NCI-H446 treated with DMSO at 0.1 percent for 48 hours (cell line): ENCODE data around the gene ING5.
"Not testable (repeated sequence)": the region's sequence is repeated elsewhere in the genome, so short reads cannot be mapped to it uniquely, and the experiment has no call there.

Experiments used
- DNase-seq: peaks from one replicate; lab custom pipeline; 2025; lab: John Stamatoyannopoulos, UW

The ING5 gene

DNA sequence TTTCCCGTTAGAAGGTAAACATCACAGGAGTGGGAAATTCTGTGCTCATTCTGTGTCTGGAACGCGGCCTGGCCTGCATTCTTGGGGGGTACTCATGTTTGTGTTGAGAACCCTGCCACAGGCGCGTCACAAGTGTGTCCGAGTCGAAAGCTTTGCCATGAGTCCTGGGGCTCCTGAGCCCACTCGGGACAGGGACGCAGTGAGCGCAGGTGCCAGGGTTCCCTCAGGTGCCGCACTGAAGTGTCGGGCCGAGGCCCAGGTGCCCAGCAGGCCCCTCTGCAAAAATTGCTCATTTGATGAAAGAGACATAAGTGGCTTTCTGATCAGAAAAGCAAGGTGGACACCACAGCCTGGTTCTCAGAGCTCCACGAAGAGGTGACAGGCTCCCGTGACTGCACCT is 37.3 kb downstream of the ING5 start:
- DNase-seq: no peak

GRCh38 chr2:241739651-241740050 is 37.8 kb downstream of the ING5 start:
- no peak for DNase-seq

DNA sequence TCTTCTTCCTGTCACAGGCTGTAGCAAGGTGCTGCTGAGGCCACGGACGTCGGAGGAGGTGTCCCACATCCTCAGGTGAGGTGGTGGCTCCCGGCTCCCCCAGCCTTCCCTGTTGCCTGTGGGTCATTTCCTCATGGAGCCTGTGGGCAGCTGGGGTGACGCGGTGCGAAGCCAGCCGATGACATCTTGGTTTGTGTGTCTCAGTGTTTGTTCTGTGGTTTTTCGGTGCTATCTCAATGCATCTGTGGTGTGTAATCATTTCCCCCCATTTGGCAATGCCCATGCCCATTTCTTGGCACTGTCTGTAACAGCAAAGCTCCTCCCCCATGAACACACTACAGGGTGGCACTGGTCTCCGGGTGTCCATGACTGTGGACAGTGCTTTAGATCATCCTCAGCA is 39.2 kb downstream of the ING5 start:
- no peak for DNase-seq

DNA sequence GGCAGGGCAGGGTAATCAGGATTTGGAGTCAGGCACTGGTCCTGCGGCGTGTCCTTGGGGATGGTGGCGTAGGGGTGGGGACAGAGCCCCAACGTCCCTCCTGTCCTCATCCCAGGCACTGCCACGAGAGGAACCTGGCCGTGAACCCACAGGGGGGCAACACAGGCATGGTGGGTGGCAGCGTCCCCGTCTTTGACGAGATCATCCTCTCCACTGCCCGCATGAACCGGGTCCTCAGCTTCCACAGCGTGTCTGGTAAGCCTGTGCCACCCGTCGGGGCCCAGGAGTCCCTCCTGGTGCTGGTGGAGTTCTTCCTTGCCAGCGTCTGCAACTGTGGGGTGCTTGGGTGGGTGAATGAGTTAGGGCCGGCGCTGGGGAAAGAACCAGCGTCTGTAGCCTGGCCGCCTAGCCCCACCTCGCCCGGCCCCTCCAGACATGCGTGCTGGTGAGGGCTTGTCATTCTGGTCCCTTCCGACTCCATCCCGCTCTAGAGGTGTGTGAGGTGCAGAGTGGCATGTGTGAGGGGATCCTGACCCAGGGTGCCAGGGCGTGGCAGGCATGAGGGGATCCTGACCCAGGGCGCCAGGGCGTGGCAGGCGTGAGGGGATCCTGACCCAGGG is 40.6 kb downstream of the ING5 start:
- DNase-seq: no peak

DNA sequence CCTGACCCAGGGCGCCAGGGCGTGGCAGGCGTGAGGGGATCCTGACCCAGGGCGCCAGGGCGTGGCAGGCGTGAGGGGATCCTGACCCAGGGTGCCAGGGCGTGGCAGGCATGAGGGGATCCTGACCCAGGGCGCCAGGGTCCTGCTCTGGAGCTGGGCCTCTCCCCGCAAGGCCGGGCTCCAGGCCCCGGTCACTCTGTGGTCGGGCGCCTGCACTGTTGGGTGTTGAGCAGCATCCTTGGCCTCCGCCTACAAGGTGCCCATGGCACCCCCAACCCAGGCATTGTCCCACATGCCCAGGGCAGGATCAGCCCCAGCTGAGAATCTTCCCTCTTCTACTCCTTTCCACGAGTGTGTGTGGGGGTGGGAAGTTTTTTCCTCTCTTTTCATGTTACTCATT is 41.2 kb downstream of the ING5 start:
- not testable (repeated sequence) for DNase-seq

- DNase-seq: no peak
Measured at GRCh38 chr2:241743620-241744019, 41.8 kb downstream of the ING5 start.

GRCh38 chr2:241744028-241744754 is 42.4 kb downstream of the ING5 start:
- no peak for DNase-seq

- DNase-seq: no peak
Measured at GRCh38 chr2:241745276-241745675, 43.4 kb downstream of the ING5 start.

DNA sequence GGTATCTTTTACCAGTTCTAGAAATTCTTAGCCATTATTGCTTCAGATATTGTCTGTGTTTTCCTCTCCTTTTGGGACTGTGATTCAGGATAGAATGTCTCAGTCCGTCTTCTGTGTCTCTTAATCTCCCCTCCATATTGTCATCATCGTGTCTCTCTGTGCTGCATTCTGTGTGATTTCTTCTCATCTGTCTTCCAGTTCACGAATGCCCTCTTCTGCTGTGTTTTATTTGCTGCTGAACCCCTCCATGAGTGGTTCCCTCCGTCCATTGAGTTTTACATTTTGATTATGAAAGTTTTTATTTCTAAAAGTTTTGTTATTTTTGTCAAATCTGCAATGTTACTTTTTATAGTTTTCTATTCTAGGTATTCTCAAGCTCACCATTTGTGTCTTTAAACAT is 44.2 kb downstream of the ING5 start:
- no peak for DNase-seq

- DNase-seq: no peak
Measured at GRCh38 chr2:241748468-241749256, 46.8 kb downstream of the ING5 start.

DNA sequence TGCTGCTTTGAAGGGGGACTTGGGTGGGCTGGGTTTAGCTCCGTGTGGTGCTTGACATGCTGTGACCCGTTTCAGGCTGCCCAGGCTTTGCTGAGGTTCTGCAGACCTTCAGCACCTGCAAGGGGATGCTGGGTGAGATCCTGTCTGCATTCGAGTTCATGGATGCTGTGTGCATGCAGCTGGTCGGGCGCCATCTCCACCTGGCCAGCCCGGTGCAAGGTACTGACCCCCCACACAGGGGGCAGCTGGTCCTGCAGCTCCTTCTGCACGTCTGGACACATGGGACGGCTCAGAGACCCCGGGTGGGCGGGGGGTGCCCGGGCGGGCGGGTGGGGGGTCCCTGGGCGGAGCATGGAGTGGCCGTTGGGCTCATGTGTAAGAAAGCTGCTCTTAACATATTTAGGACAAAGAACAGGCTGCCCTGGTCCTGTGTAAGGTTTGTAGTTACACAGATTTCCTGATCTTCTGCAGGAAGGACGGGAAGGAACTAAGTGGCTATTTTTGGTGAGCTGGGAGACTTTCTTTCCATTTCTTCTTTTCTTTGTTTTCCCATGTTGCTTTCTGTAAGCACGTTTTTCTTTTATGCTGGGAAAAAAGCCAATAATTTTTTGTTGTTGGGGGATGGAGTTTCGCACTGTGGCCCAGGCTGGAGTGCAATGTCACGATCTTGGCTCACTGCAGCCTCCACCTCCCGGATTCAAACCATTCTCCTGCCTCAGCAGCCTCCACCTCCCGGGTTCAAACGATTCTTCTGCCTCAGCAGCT is 48.4 kb downstream of the ING5 start:
- DNase-seq: no peak

GRCh38 chr2:241751152-241751551 is 49.3 kb downstream of the ING5 start:
- no peak for DNase-seq

GRCh38 chr2:241751776-241752175 is 49.9 kb downstream of the ING5 start:
- DNase-seq: no peak

- DNase-seq: no peak
Measured at GRCh38 chr2:241752253-241752652, 50.4 kb downstream of the ING5 start.

DNA sequence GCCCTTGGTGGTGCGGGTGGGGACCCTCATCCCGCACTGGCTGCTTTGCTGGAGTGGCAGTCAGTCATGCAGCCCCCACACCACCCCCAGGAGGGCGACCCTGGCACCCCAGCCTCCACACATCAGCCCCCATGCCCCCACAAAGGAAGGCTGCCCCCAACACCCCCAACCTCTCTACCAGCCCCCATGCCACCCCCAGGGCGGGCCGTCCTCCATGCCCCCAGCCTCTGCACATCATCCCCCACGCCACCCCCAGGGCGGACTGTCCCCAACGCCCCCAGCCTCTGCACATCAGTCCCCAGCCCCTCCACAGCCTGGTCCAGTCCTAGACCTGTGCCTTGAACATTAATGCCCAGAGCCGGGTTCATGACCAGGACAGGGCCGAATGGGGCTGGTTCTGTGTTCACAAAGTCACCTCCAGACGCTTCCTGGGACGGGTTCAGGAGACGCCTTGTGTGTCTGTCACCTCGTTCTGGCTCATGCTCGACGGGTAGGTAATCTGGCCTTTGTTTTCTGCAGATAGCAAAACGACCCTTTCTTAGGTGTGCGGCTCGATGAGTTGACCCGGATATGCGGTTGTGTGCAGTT is 50.9 kb downstream of the ING5 start:
- no peak for DNase-seq

DNA sequence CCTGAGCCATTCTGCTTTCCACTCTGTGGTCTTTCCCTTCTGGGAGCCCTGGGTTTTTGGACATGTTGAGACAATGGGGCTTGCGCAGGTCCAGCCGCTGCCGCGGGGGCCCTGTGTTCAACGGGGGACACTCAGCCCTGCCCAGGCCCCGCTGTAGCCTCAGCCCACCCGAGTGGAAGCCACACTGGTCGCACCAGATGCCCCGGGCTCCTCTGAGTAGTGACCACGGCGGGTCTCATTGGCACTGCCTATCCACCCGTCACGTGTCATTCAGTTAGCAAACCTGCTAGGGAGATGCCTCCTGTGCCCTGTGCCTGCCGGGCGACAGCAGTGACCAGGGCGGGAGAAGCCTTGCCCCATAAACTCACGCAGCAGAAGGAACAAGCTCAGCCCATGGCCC is 51.7 kb downstream of the ING5 start:
- no peak for DNase-seq

DNA sequence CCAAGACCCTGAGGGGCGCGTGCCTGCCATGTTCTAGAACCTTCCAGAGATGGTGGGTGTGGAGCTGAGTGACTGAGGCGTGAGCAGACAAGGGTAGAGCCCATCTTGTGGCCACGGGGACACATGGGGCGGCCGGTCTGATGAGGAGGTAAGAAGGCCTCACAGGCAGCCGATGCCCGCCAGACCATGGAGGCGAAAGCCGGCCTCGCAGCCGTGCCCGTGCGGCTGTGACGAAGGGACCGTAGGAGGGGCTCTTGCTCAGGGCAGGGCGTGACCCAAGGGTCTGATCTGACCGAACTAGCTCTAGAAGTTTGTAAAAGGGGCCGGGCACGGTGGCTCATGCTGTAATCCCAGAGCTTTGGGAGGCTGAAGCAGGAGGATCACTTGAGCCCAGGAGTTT is 52.2 kb downstream of the ING5 start:
- no peak for DNase-seq

DNA sequence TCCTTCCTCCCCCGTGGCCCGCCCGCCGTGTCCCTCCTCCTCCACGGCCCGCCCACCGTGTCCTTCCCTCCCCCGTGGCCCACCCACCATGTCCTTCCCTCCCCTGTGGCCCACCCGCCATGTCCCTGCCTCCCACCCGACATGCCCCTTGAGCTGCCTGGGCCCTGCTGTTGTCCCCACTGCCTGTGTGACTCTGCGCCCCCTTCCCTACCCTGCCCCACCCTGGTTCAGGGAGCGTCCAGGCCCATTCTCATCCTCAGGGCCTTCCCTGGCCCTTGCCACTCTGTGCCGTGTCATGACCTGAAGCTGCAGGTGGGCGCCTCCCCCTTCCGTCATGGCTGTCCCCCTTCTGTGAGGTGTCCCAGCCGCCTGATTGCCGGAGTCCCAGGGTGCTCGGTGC is 53.3 kb downstream of the ING5 start:
- no peak for DNase-seq

DNA sequence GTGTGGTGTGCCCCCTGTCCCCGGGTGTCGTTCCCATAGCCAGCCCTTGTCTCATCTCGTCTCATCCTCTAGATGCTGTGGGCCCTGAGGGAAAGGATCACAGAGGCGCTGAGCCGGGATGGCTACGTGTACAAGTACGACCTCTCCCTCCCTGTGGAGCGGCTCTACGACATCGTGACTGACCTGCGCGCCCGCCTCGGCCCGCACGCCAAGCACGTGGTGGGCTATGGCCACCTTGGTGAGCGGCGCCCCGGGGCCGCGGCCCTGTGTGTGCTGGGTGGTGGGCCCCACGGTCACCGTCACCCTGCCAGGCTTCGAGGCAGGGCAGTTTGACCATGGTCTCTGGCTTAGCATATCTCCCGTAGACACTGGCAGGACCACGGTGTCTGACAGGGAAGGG is 53.9 kb downstream of the ING5 start:
- DNase-seq: no peak

DNA sequence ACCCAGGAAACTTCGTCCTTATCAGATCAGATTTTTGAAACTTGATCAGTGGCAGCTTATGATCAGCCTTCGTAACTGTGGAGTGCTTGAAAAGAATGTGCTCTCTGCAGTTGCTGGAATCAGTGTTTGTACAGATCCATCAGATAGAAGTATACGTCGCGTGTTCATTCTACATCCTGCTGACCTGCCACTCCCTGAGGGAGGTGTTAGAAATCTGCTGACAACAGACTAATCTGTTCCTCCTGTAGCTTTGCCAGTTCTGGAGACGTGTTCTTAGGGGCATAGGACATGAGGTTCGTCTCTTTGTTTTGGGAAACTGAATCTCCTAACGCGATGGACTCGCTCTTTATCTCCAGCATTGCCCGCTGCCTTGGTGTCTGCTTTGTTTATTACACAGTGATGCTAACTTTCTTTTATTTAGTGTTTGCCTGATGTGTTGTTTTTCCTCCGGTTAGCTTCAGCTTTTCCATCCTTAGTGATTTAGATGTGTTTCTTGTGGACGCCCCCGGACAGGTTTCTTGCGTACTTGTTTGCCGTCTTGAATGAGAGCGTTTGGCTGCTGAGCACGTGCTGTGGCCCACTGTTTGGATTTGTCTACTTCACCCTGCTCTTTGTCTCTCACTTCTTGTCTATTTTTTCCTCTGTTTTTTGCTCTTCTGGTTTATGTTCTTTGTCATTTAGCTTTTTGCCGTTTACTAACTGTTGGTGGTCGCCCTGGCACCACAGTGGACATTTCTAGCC is 57.4 kb downstream of the ING5 start:
- no peak for DNase-seq

GRCh38 chr2:241759893-241760292 is 58.1 kb downstream of the ING5 start:
- DNase-seq: not testable (repeated sequence)
